ENCODE measurements around the gene THSD7A.

THSD7A gene

DNA sequence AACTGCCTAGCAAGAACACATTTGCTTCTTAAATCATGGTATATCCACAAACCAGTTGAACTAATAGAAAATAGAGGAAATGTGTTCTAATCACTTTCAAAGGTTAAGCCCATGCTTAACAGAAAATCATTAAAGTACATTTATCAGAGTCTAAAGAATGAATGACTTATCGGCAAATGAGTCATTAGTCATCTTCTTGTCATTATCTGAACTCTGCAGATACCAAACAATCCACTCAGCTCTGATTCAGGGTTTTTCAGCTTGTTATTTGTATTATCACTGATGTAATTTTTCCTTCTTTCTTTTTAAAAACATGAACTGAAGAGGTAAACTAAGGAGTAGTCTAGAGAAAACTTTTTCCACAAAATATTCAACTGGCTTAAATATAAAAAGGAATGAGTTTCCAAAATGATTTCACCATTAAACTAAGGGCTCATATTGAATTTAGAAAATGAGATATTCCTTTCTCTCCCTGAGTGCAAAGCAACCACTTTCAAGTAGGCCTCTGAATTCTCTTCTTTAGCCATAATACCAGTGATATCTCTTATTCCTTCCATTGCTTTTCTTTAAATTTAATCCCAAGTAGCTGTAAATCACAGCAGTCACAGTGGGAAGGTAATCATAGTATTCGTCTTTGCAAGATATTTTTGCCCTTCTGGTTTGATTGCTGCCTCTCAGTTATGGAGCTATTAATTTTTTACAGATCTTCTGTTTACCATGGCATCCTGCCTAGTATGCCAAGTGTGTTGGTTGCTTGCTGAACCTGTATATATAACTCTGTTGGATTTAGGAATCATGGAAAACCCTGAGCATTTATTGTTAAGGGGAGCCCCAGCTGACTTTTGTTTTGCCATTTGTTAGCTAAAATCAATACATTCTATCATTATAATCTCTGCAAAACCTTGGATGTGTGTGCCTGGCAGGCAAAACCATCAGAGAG is 125.1 kb downstream of the THSD7A start:
- no peak for DNase-seq (ENCODE audit: low read depth)

DNA sequence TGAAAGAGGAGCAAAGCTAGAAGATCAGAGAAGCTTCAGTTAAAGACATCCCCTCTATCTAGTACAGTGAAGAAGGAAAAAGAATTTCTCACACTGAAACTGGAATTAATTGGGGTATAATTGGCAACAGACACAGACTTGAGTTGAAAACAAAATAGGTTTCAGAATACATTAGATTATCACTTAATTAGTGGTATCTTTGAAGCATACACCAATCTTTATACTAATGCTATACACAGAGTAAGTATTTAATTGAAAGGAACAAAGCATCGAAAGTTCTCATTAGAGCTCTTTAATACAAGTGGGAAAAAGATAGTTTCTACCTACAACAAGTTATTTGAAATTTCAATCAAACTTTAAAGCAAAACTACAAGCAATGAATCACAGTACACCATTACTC is 128.2 kb downstream of the THSD7A start:
- no peak for DNase-seq (ENCODE audit: low read depth)

DNA sequence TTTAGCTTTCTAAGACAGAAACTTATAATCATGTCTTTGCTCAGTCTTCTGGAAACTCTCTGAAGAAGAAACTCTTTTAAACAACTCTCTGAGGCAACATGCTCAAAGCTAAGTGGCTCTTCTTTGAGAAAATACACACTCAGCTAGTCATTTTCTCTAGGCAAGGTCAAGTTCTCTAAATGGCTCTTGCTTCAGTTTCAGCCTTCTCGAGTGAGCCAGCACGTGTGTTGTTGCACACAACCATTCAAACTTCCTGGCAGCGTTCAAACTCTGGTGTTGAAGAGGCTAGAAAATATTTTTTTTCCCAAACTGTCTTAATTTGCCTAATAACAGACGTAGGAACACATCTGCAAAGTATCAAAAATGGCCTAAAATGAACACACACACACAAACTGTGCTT is 129.1 kb downstream of the THSD7A start:
- no peak for DNase-seq (ENCODE audit: low read depth)

DNA sequence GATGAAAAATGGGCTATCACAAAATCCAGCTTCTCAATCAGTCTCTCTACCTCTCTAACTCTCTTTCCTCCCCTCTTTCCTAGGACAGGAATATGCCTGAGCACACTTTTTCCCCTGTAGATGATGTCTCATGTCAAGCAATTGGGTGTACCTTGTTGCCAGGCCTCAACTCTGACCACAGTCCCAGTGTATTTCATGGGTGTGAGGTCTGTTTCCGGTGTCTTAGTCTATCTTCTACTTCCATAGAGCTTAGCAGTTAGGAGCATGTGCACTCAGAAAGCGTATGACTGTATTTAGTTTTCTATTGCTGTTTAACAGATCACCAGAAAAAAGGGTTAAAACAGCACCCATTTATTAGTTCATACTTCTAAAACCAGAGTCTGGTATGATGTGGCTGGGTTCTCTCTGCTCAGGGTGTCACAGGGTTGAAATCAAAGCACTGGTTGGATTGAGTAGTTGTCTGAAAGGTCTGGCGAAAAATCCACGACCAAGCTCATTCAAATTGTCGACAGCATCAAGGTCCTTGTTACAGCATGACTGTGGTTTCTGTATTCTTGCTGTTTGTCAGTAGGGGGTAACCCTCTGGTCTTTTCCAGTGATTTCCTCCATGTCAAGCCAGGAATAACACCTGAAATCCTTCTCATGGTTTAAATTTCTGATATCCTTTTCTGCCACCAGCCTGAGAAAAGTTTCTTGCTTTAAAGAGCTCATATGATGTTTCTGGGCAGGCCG is 130.0 kb downstream of the THSD7A start:
- no peak for DNase-seq (ENCODE audit: low read depth)

DNA sequence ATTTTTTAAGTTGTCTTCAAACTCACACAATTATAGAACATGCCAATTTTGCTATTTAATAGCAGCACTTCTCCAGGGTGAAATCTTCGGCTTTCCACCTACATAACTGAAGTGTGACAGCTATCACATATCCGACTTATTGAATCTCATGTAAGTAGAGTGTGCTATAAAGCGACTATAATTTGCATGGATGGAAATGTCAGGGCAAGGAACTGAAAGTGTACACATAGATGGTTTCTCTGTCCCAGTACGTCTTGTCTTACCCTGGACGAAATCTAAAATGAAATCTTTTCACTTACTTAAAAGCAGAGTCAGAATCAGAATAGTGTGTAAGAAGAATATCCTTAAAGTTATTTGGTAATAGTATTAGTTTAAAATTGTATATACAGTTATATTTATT is 132.3 kb downstream of the THSD7A start:
- no peak for DNase-seq (ENCODE audit: low read depth)

DNA sequence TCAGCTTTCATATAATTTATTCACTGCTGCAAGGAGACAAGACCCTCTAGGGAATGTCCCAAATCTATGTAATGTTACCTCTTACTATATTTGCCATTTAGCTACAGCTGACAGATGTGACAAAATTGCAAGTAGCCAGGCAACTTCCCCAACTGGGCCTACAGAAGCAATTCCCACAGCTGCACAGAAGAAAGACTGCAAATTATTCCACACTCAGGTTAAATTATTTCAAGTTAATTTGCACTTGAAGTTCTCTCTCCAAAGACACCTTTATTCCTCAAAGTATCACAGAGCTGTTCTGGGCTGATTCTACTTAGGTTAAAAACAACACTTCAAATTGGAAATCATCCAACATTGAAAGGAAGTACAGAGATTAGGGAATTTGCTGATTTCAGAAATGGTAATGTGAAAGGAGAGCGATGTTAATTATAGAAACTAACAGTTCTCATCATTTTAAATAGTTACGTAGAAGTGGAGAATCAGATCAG is 133.6 kb downstream of the THSD7A start:
- no peak for DNase-seq (ENCODE audit: low read depth)

DNA sequence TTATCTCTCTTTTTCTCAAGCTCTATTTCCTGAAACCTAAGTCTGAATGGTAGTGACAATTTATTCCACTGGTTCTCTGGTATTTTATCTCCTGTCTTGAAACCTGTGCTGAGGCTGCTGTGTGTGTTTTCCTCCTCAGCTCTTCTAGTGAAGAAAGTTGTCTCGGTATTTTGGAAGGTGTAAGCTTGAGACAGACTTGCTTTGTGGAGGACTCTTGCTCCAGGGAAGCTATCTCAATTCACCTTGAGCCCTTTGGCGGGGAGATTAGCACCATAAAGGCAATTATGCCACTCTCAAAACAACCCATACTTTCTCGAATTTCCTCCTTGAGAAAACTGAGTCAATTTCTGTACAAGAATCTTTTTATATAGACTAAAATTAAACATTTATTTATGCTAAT is 141.6 kb downstream of the THSD7A start:
- DNase-seq (ENCODE audit: low read depth): no peak

DNA sequence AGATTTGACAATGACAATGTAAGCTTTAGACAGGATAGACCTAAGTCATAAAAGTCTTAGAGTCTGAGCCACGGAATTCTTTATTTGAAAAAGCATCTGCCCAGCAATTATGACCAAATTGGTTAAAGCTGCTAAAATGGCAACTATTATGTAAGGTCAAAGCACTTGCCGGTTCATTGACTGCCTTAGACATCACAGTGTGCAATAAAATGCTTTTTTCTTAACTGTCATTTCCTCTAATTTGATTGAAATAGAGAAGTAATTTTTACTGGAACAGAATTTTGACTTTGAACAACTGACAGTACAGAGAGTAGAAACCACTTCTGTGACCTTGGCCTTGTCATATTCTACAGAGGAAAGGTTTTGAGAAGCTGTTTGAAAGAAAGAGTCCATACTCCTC is 142.9 kb downstream of the THSD7A start:
- DNase-seq (ENCODE audit: low read depth): no peak

DNA sequence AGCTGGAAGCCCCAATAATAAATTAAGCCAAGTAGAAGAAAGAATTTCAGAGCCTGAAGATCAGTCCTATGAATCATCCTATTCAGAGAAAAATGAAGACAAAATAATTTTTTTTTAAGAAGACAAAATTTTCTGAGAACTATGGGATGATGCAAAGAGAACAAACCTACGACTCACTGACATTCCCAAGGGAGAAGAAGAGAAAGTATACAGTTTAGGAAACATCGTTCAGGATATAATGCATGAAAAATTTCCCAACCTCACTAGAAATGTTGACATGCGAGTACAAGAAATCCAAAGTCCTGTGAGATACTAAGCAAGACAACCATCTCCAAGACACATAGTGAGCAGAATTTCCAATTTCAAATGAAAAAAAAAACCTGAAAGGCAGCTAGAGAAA is 150.5 kb downstream of the THSD7A start:
- no peak for DNase-seq (ENCODE audit: low read depth)

DNA sequence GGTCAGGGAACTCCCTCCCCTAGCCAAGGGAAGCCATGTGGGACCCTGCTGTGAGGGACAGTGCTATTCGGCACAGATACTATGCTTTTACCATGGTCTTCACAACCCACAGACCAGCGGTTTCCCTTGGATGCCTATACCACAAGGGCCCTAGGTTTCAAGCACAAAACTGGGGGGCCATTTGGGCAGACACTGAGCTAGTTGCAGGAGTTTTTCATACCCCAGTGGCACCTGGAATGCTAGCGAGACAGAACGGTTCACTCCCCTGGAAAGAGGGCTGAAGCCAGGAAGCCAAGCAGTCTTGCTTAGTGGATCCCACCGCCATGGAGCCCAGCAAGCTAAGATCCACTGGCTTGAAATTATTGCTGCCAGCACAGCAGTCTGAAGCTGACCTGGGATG is 156.8 kb downstream of the THSD7A start:
- DNase-seq (ENCODE audit: low read depth): no peak

DNA sequence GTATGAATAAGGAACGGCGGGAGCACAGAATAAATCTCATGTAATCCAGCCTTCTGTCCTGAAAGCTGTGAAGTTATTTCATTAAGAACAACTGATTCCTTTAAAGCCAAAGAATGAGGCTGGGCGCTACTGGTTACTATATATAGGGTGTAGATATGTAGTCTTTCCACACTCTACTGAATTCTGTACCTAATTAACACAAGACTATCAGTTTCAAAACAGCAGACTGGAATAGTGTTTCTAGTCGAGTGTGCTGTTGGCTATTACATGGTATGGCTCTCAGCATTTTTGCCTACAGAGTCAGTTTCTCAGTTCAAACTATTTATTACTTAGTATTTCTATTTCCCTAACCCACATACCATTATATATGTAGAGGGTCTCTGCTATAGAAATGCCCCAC is 163.3 kb downstream of the THSD7A start:
- DNase-seq (ENCODE audit: low read depth): no peak

DNA sequence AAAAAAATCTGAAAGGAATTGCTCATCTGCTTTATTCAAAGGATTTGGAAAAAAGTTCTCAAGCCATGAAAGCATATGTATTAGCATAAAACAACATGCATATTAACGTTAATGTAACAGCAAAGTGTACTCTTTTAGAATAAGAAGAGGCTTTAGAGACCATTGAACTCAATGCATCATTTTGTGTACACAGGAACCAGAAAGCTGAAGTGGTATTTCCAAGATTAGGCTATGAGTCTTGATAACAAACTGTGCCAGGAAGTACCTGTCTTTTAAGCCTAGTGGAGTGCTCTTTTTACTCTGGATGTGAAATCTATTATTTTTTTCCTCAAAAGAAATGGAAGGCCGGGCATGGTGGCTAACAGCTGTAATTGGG is 164.2 kb downstream of the THSD7A start:
- no peak for DNase-seq (ENCODE audit: low read depth)

DNA sequence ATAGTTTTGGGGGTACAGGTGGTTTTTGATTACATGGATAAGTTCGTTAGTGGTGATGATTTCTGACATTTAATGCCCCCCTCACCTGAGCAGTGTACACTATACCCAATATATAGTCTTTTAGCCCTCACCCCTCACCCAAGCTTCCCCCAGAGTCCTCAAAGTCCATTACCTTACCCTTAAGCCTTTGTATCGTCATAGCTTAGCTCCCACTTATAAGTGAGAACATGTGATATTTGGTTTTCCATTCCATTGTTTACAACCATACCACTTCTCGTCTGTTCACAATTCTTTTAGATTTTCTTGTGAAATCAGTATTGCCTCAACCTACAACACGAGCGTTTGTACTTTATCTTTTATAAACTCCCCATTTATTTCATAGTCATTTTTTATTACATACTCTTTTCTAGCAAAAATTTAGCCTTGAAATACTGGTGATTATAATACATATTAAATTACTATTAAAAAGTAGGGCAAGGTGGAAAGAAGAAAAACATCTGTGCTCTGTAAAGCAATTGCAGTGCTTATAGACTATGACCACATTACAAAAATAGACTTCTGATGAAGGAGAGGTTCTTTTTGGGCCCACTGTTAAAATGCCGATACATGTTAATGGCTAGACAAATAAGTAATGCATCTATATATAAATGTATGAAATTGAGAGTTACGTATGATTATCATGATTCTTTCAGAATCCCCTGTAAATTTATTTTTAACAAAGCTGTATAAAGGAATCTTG is 164.8 kb downstream of the THSD7A start:
- no peak for DNase-seq (ENCODE audit: low read depth)

DNA sequence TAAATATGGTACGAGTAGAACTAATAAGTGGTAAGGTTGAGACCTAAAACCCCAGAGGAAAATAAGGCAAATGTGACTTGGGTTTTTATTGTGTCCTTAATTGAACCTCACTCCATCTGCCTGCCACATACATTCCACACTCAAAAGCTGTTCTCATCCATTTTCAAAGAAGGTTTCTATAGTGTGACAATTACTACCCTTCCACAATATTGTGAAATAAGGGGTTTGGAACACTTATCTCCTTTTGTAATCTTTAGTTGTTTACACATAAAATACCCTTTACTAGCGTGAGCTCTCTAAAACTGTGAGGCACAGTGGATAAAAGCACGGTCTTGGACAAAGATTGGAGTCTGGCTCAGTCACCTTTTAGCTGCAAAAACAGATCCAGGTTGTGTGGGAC is 166.6 kb downstream of the THSD7A start:
- no peak for DNase-seq (ENCODE audit: low read depth)

DNA sequence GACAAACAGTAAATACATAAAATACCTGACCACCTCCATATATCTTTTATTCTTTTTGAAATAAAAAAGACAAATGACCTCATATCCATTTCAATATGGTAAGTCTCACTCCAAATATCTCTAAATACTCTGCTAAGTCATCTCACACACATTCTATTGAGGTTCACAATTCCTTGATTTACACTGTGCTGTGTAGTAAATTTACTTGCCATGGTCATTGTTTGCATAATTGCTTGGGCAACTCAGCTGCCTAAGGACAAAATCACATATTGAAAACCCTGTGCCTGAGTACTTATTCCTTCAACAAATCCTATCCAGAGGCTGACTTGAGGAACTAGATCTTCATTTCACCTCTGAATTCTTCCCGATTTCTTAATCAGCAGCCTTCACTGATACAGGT is 176.4 kb downstream of the THSD7A start:
- no peak for DNase-seq (ENCODE audit: low read depth)

DNA sequence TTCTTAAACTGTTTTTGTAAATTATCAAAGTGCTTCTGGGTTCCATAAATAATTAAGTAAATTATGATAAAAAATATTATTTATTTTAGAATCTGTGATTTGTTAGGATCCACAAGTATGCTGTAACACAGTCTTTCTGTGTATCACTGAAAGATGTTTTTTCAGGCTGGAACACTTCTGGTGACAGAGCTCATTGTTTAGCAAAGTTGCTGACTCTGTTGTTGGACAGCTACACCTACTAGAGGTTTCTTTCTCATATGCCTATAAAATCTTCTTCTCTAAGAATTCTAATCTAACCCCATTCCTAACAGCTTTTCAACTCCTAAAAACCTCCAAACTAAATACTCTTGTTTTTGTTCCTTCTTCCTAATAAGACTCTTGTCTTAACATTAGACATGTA is 176.8 kb downstream of the THSD7A start:
- DNase-seq (ENCODE audit: low read depth): no peak

DNA sequence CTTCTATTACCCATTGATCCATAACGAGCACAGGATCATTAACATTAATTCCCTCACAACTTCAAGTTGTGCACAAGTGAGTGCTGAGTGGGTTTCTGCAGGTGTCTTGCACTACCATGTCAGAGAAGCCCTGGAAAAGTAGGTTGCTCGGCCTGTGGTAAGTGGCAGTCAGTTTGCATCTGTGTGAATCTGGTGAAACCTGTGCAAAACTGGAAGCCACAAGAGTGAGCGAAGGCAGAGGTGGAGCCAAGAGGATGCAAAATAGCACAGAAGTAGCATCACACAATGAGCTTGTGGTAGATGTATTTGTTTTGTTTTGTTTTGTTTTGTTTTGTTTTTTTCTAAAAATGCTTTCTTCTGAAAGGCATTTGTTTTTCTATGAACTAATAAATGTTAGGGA is 181.5 kb downstream of the THSD7A start:
- DNase-seq (ENCODE audit: low read depth): no peak

DNA sequence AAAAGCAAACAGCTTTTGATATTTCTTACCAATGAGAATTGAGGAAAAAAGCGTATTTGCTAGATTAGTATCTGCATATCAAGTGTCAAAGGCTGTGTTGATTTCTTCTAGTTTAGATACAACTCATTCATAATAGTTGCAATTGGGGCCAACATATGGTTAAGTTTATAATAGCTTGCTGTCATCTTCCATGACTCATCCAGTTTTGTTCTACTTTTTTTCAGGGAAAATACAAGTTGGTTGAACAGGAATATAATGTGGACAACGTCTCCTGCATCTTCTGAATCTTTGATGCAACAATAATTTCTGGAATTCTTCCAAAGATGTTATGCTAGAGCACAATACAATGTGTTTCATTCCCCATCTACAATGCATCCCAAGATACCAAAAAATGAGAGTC is 182.0 kb downstream of the THSD7A start:
- no peak for DNase-seq (ENCODE audit: low read depth)

DNA sequence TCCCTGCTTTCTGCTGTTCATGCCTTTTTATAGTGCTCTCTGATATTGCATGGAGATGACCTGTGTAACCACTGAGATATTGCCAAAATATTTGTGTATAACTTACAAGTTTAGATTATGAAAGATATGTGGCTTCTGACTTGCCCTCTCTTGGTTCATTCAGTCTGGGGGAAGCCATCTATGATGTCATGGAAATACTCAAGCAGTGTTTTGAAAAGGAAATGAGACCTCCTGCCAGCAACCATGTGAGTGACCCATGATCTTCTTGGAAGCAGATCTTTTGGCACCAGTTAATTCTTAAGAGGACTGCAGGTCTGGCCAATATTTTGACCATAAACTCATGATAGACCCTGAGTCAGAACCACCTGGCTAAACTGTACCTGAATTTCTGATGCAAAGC is 183.0 kb downstream of the THSD7A start:
- no peak for DNase-seq (ENCODE audit: low read depth)

DNA sequence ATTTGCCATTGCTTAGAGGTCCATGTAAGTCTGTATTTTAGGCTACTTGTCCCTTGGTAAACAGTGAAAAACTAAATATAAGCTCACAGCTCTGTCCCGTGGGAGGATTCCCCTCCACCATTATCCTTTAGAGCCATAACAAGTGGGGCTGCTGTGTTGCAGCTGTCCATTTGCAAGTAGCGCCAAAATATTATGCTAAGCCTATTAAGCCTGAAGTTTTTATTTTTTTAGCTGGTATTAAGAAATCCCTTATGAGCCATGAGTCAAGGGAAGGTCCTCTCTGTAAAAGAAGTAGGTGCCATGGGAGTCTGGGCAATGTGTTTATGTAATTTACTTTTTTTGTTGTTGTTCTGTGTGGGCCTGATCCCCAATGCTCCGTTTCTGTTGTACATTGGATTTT is 183.9 kb downstream of the THSD7A start:
- no peak for DNase-seq (ENCODE audit: low read depth)

DNA sequence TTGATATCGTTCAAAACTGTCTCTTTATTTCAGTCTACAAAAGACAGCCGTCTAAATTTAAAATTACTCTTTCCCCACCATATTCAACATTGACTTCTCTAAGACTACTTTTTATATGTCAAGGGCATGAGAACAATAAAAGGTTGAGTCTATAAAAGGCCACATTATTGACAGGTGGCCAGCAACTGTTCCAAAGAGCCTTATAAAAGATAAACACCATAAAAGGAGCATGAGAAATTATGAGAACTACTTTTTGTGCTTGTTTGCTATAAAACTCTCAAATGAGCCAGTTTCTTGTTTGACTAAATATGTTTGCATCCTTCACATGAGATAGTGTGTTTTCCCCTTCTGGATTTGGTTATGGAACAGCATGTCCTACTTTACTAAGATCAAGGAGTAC is 189.2 kb downstream of the THSD7A start:
- DNase-seq (ENCODE audit: low read depth): no peak

DNA sequence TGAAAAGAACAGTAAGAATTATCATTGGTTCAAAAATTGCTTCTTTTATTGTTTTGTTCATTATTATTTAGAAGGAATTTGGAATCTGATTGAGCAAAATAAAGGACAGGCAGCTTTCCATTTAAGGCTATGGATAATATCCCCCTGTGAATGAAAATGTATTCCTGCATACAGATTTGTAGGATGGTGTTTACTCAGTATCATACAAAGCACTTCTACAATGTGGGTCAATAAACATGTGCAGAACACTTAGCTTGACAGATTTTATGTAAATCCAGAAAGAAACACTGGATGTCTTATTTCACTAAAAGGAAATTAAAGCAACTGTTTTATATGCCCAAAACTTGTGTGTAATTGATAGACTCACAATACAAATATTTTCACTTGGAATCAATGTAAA is 189.7 kb downstream of the THSD7A start:
- DNase-seq (ENCODE audit: low read depth): no peak
